ENCODE data around the gene NIM1K. TPM values are rescaled to one million over a fixed set of nuclear protein-coding genes. Genes with fewer than 3 reads are reported as not detected.

Gene NIM1K
- total and polyA plus RNA-seq, 10 of the 15 experiments (the other 5 are each of a cell fraction or from before 2014, with no cell fraction given) = 0.27 to 1.7 (median 0.66) TPM

- TF ChIP-seq REST (IDR thresholded peaks at IDR 0.05; ENCODE audit: low read depth, low read length) (no peak), CBX5 (IDR thresholded peaks at IDR 0.05; ENCODE audit: low read depth) (no peak), MXI1 (IDR thresholded peaks at IDR 0.05; ENCODE audit: low read depth, low read length) (no peak), IKZF1 (conservative IDR thresholded peaks at IDR 0.05) (peak; percentile 86), FOXM1 (IDR thresholded peaks at IDR 0.05; ENCODE audit: low read depth, low read length) (0 out of 2 replicates have a peak, but pooled peaks have one; percentile 24), STAT1 (conservative IDR thresholded peaks at IDR 0.05) (no peak), NKRF (conservative IDR thresholded peaks at IDR 0.05) (no peak), ZNF24 (IDR thresholded peaks at IDR 0.05) (no peak), BMI1 (IDR thresholded peaks at IDR 0.05; ENCODE audit: borderline replicate concordance) (no peak), RUNX3 (IDR thresholded peaks at IDR 0.05; ENCODE audit: low read length) (peak; percentile 38; the same call in 1 of the 2 replicates), PML (IDR thresholded peaks at IDR 0.05; ENCODE audit: low read length) (no peak), MTA2 (IDR thresholded peaks at IDR 0.05; ENCODE audit: low read depth) (peak; percentile 48), SUPT20H (IDR thresholded peaks at IDR 0.05; ENCODE audit: borderline replicate concordance, control insufficient read depth, low read depth, low read length) (no peak), ZNF622 (IDR thresholded peaks at IDR 0.05) (no peak), MLLT1 (IDR thresholded peaks at IDR 0.05) (no peak), JUNB (IDR thresholded peaks at IDR 0.05) (no peak; the same call in 1 of the 2 replicates), ZNF687 (IDR thresholded peaks at IDR 0.05) (no peak), STAT3 (IDR thresholded peaks at IDR 0.05; ENCODE audit: low read depth, low read length) (no peak), PAX8 (IDR thresholded peaks at IDR 0.05) (no peak), RCOR1 (conservative IDR thresholded peaks at IDR 0.05; ENCODE audit: low read depth, low read length) (no peak)
Measured at GRCh38 chr5:43245724-43246385, 53.8 kb downstream of the NIM1K start (continued).
